ENCODE data around the gene PNPLA3.

PNPLA3 gene

DNA sequence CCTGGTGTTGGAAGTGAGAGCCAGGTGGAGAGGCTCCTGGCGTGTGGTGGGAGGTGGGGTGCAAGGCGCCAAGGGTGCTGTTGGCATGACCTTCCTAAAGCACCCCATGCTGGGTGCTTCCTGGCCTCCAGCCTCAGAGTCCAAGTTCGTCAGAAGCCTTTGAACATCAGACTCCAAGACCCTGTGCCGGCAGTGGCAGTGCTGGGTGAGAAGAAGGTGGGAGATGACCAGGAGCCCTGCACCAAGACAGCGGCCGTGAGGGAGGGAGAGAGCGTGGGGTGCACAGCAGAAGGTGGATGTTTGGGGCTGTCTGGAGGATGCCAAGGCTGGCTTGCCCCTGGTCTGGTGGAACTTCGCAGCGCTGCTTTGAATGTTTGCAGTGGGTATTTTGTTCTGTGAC lies 70.8 kb downstream of the PNPLA3 start:
- no peak for TF ChIP-seq ZNF274 (IDR thresholded peaks at IDR 0.05; ENCODE audit: low read depth, low read length)

DNA sequence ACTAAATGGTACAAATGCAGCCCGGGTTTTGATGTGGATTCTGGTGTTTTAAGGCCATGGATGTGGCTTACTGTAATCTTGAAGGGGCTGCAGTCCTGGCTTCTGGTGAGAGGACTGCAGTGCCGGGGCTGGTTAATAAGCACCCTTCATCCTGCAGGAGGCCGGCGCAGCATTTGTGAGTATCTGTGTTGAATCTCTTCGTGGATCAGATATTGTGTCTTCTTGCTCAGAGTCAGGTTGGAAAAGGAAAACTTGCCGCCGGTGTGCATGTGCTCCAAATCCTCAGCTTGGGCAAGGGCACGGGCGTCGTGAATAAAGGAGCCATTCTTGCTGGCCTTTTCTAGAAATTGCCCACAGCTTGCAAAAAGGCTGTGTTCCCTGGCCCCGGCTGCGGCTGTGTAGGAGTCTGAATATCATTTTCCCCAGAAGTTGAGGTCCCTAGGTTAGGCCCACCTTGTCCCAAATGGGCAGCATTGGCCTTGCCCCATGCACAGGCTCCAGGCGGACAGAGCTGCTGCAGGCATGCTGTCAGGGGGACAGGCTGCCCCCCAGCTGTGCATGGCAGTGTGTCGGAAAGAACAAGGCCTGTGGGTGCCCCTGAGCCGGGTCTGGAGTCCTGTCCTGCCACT lies 71.6 kb downstream of the PNPLA3 start:
- no peak overlapping the region; the same call in 1 of the 2 replicates for H3K4me3 ChIP-seq (ENCODE audit: low read length)
- TF ChIP-seq ZNF274 (IDR thresholded peaks at IDR 0.05; ENCODE audit: low read depth, low read length): no peak

More for the DNA sequence above, 70.8 kb downstream of the PNPLA3 start:
- H3K4me3 ChIP-seq (ENCODE audit: low read length): no peak overlapping the region

DNA sequence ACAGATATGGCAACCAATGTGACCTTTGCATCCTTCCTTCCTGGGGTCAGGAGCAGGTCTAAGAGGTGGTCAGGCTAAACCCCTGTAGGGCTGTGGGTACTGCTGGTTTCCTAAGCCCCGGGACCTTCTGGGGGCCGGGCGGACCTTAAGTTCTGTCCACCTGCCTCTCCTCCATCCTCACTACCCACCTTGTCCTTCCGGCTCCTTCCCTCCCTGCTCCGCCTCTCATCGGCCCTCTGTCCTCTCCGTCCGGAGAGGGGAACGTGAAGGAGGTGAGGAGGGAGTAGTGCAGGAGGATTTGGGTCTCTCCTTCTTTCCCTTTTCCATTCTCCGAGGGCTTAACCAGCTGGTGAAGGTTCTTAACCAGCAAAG lies 72.2 kb downstream of the PNPLA3 start:
- peak overlapping the region; percentile 20; the same call in 1 of the 2 replicates for H3K4me3 ChIP-seq (ENCODE audit: low read length)
- no peak for TF ChIP-seq ZNF274 (IDR thresholded peaks at IDR 0.05; ENCODE audit: low read depth, low read length)

DNA sequence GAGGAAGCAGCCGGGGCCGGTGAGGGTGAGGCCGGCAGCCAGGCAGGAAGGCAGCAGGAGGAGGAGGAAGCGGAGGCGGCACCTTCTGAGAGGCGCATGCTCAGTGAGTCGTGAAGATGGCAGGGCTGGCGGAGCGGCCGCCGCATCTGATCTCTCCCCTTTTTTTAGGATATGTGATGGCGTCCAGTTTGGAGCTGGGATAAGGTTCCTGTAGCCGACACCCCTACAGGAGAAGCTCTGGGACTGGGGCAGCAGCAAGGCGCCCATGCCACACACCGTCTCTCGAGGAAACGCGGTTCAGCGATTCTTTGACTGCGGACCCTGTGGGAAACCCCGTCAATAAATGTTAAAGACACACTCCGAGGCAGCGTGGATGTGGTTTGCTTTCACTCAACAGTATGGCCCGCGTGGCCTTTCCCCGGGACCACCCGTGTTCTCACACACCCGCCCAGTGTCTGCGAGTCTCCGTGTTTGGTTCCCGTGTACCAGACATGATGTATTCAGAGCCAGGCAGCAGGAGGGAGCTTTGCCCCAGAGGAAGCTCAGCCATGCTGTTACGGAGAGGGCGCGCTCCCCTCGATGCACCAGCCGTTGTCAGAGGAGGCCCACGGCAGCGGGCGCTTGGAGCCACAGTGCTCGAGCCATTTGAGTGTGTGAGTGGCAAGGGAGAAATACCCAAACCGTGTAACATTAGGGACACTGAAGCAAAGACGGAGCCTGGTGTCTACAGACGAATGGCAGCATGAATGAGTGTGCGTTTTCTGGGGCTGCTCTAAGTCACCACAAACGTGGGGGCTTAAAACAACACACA lies 72.8 kb downstream of the PNPLA3 start:
- TF ChIP-seq ZNF274 (IDR thresholded peaks at IDR 0.05; ENCODE audit: low read depth, low read length): no peak
- peak overlapping the region; percentile 17; the same call in 1 of the 2 replicates for H3K4me3 ChIP-seq (ENCODE audit: low read length)

DNA sequence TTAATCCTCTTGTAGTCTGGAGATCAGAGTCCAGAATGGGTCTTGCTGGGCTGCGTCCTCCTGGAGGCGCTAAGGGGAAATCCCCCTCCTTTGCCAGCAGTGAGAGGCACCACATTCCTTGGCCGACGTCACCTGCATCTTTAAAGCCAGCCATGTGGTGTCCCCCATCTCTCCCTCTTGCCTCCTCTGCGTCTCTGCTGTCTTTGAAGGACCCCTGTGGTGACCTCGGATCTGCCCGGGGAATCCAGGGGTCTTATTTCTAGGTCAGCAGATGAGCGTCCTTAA lies 73.3 kb downstream of the PNPLA3 start:
- no peak overlapping the region for H3K4me3 ChIP-seq (ENCODE audit: low read length)
- TF ChIP-seq ZNF274 (IDR thresholded peaks at IDR 0.05; ENCODE audit: low read depth, low read length): no peak
